HT1080 (cell line): ENCODE data around the gene UBQLNL. TPM values are rescaled to one million over a fixed set of nuclear protein-coding genes. Genes with fewer than 3 reads are reported as not detected.
A peak's percentile ranks its signal among the peaks of the same experiment; 100 is the strongest.

Experiments
- DNase-seq: peaks from one replicate; pipeline ENCODE4 v3.0.0-alpha.2; 2015; ENCODE audit warnings: low read depth
- total RNA-seq: library from RNA; depleted of rRNA; stranded (reverse); fragments of >200 nt; shearing (Covaris generic); gene quantifications from 2 replicates; pipeline ENCODE4 v1.2.3, GENCODE V29; 2014; rRNA removed

UBQLNL gene
- total RNA-seq, 1 experiment from 2014 or later, result not detected

DNA sequence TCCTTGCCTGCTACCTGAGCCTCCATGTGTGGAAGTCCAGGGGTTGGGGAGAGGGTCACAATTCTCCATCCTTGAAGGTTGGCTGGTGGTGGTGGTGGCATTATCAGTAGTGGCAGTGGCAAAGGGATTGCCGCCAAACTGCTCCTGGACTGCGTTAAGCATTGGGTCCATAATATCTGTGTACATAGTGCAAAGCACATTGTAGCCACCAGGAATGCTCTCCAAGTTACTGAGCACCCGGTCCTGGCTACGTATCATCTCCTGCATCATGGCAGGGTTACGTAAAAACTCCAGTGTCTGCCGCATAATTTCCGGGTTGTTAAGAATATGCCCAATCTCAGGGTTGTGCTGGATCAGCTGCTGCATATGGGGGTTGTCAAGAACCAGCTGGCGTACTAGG, 7.9 kb downstream of the UBQLNL start:
- no peak for DNase-seq

DNA sequence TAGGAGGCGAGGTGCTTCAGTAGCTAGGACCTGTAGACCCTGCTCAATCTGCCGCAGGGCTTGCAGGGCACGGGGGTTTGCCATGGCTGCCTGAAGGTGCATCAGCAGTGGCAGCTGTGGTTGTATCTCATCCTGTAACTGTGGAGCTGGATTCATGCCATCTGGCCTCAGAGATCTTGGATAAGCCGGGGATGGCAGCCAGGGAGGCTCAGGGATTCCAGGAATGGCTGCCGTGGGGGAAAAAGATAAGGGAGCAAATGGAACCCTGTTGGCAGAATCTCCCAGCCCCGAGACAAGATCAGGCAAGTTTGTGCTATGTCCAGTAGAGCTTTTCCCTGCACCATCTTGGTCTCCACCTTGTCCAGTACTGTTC, 8.6 kb downstream of the UBQLNL start:
- no peak for DNase-seq

DNA sequence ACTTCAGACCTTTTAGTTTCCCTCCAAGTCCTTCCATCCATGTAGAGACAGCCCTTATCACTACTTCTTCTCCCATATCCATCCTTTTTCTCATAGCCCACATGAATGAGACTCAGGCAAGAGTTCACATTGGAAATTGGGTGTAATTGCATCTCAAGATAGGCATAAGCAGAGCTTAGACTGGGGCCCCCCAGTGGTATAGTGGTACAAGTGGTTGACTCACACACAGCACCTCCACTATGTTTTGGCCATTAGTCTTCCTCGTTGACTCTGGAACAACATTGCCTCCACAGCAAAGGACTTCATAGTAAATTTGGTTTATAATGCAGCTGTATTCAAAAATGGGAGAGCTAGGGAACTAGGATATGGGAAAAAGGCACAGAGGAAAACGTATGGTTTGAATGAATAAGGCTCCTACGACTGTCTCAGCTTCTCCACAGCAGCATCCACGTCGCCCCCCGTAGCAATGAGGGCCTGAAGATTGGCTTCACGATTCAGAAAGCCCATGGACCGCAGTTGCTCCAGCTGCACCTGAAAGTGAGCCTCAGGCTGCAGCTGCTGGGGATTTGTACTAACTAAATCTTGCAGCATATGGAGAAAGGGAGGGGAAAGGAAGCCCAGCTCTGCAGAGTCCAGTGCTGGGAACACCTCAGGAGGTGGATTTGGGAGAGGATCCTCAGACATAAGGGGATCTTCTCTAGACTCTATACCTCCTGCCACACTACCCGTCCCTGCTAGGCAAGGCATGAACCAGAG, 9.1 kb downstream of the UBQLNL start:
- DNase-seq, result no peak

- DNase-seq, result peak; percentile 88
Observed at GRCh38 chr11:5505363-5506048, 11.0 kb downstream of the UBQLNL start.

DNA sequence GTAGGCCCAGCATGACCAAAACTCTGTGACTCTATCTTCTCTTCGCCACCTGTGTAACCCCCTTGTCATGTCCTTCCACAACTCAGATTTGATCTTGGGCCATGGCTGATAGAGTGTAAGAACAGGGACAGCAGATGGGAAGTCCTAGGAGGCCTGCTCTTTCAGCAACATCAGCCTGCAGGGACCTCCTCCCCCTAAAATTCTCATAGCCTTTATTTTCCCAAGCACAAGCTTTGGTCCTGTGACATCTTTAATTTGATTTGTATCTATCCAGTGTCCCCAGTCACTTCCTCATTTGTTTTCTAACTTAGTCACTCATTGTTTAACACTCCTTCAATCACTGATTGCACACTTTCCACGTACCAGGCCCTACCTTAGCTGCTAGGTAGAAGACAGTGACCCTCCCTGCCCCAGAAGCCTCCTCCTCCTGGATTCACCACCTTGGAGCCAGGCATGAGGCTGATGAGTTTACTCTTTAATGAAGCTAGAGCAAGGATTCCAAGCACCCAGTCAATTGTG, 12.0 kb downstream of the UBQLNL start:
- peak; percentile 57 for DNase-seq

DNA sequence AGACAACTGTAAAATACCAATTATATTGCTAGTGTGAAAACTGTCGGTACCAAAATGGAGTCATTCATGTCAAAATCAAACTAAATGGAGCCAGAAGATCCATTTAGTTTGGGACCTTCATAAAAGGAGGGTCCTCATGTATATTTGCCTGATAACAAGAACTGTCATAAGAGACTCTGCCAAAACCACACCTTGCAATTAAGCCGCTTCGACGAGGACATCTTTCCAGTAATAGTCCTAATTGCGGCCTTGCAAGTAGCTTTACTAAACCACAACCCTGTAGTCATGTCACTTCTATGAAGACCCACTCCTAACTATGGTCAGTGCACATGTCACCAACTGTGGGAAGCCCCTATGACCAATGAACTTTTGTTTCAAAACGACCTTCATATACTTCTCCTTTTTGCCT, 16.1 kb downstream of the UBQLNL start:
- DNase-seq, result no peak

- no peak for DNase-seq
Observed at GRCh38 chr11:5499671-5500070, 16.8 kb downstream of the UBQLNL start.

GRCh38 chr11:5489576-5490357, 26.7 kb downstream of the UBQLNL start:
- peak; percentile 64 for DNase-seq

GRCh38 chr11:5488798-5489399, 27.6 kb downstream of the UBQLNL start:
- no peak for DNase-seq

- no peak for DNase-seq
Observed at GRCh38 chr11:5488385-5488784, 28.1 kb downstream of the UBQLNL start, which contains the start of gene OR52D1. Gene OR52D1 (plus strand): TSS chr11:5488685. CDS start chr11:5488707, 22 bp downstream.

DNA sequence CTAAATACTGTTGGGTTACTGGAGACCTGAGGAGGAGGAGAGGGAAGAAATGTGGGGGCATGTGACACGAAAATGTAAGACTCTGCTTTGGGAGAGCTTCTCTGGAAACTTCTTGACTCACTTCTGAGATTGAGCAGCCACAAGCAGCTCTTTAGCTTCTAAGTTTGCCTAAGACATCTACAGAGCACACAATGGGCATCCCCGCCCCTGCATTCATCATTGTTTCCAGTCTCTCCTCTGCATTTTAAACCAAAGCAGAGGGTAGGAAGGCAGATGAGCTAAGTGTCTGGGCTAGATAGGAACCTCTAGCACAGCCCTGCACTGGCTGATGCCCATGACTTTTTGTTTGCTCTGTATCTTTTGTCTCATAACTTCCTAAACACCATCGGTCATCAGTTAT, 30.1 kb downstream of the UBQLNL start:
- DNase-seq, result no peak

DNA sequence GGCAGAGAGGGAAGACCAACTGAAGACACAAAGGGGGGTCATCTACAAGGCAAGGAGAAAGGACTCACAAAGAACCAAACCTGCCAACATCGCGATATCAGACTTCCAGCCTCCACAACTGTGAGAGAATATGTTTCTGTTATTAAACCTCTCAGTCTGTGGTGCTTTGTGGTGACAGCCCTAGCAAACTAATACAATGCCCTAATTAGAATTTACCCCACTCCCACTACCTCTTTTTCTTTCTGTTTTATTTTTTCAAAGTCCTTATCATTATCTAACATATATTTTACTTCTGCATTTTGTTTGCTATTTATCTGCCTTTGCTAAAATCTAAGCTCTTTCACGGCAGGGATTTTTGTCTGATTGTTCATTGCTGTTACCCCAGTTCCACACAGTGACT, 30.5 kb downstream of the UBQLNL start:
- no peak for DNase-seq

- DNase-seq, result no peak
Observed at GRCh38 chr11:5476186-5476819, 40.2 kb downstream of the UBQLNL start.

DNA sequence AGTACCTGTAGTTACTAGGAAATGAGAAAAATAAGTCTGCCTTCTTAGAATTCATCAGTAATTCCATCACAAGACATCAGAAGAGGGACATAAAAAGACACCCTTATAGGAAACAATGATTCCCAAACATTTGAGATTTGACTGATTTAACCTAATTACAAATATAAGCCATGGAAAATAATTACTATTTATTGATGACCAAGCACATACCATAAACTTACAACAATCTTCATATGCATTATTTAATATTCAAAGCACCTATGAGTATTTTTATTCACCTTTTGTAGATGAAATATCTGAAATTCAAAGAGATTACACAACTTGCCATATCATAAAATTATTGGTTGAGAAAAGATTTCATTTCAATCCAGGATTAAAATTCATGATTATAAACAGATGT, 42.6 kb downstream of the UBQLNL start:
- DNase-seq, result no peak

GRCh38 chr11:5467527-5467926, 49.0 kb downstream of the UBQLNL start:
- DNase-seq, result no peak

Other genes starting within 250 kb of the UBQLNL start
- gene HBE1, start 246.8 kb downstream of the UBQLNL start, total RNA-seq, result 157 and 165 TPM in 2 replicates
- gene OR51B4, start 214.8 kb downstream of the UBQLNL start, total RNA-seq, result 21.5 and 33.4 TPM in 2 replicates
- 4.4 and 5.8 TPM in 2 replicates for gene OR51B2, start 192.4 kb downstream of the UBQLNL start, total RNA-seq
- gene OR51B5, start 173.2 kb downstream of the UBQLNL start, total RNA-seq, result 118 and 147 TPM in 2 replicates
- not detected in 2 replicates for gene OR51B6, start 165.2 kb downstream of the UBQLNL start, total RNA-seq
- gene OR51M1, start 132.9 kb downstream of the UBQLNL start, total RNA-seq, result not detected in 2 replicates
- gene OR51Q1, start 94.6 kb downstream of the UBQLNL start, total RNA-seq, result not detected in 2 replicates
- gene OR51I1, start 75.2 kb downstream of the UBQLNL start, total RNA-seq, result 2.9 and 3.1 TPM in 2 replicates
- gene OR51I2, start 67.4 kb downstream of the UBQLNL start, total RNA-seq, result 0.03 TPM in 1 of 2 replicates, not detected in the other
- not detected in 2 replicates for gene OR52D1, start 28.0 kb downstream of the UBQLNL start, total RNA-seq
- not detected in 2 replicates for gene UBQLN3, start 6.7 kb downstream of the UBQLNL start, total RNA-seq
- gene OR52H1, start 31.8 kb upstream of the UBQLNL start, total RNA-seq, result not detected in 2 replicates
- not detected in 2 replicates for gene OR52B6, start 64.2 kb upstream of the UBQLNL start, total RNA-seq
- 3.6 and 4.8 TPM in 2 replicates for gene TRIM6, start 79.9 kb upstream of the UBQLNL start, total RNA-seq
- gene TRIM34, start 108.3 kb upstream of the UBQLNL start, total RNA-seq, result 1.9 and 3.6 TPM in 2 replicates
- gene TRIM5, start 168.4 kb upstream of the UBQLNL start, total RNA-seq, result 22.5 and 29.2 TPM in 2 replicates
- 12.3 and 18.4 TPM in 2 replicates for gene TRIM22, start 173.1 kb upstream of the UBQLNL start, total RNA-seq
- not detected in 2 replicates for gene OR56B1, start 219.7 kb upstream of the UBQLNL start, total RNA-seq
- gene OR52N4, start 237.5 kb upstream of the UBQLNL start, total RNA-seq, result not detected in 2 replicates